PC-9 (cell line): ENCODE data around the gene USP37. TPM values are rescaled to one million over a fixed set of nuclear protein-coding genes. Genes with fewer than 3 reads are reported as not detected.

Experiments
- BruUV-seq: library from RNA; stranded (reverse); fragments of 400-500 nt; replicated peaks from 2 replicates; lab custom pipeline; 2021; lab: Mats Ljungman, UMichigan
- CTCF ChIA-PET: fragments of 300-600 bp; sonication (Branson Sonifier 250); formaldehyde crosslinking; loops from one replicate; lab custom pipeline; 2022; ENCODE audit warnings: antibody characterized with exemption; lab: Charles Lee
- POLR2A ChIA-PET: fragments of 300-600 bp; sonication (Branson Sonifier 250); formaldehyde crosslinking; loops from one replicate; lab custom pipeline; 2022; ENCODE audit warnings: antibody characterized with exemption; ENCODE audit not compliant: unreplicated experiment; lab: Charles Lee
- DNase-seq, 2 experiments: peaks; one replicate each; pipeline versions ENCODE4 v3.0.0 to v3.0.0-alpha.2; 2015 to 2022; ENCODE audit warnings: mixed read lengths in 1 of 2
- H2AFZ ChIP-seq: fragments of 200-600 bp; sonication (generic); 2 replicates; pipeline ENCODE4 v1.8.1; 2017; ENCODE audit warnings: antibody characterized with exemption
- H3F3A ChIP-seq: fragments of 200-600 bp; sonication (generic); 2 replicates; pipeline ENCODE4 v1.8.1; 2017; ENCODE audit warnings: antibody characterized with exemption, mild to moderate bottlenecking, low read depth; ENCODE audit not compliant: insufficient read depth
- H3K27ac ChIP-seq: fragments of 200-600 bp; sonication (generic); 2 replicates; pipeline ENCODE4 v1.6.1; 2016; ENCODE audit warnings: mixed run types
- H3K27me3 ChIP-seq: fragments of 200-600 bp; sonication (generic); 2 replicates; pipeline ENCODE4 v1.6.1; 2016; ENCODE audit warnings: low read depth, mixed run types; ENCODE audit not compliant: insufficient read depth
- H3K36me3 ChIP-seq: fragments of 200-600 bp; sonication (generic); 2 replicates; pipeline ENCODE4 v1.6.1; 2016; ENCODE audit warnings: low read depth, mixed run types
- H3K4me1 ChIP-seq: fragments of 200-600 bp; sonication (generic); replicated peaks from 2 replicates; pipeline ENCODE4 v1.6.1; 2016; ENCODE audit warnings: mixed run types; ENCODE audit not compliant: insufficient read depth
- H3K4me2 ChIP-seq: fragments of 200-600 bp; sonication (generic); 2 replicates; pipeline ENCODE4 v1.6.1; 2017; ENCODE audit warnings: mixed run types
- H3K4me3 ChIP-seq: fragments of 200-600 bp; sonication (generic); 2 replicates; pipeline ENCODE4 v1.6.1; 2016; ENCODE audit warnings: mixed run types
- H3K79me2 ChIP-seq: fragments of 200-600 bp; sonication (generic); 2 replicates; pipeline ENCODE4 v1.6.1; 2017; ENCODE audit warnings: low read depth, mixed run types
- H3K9me2 ChIP-seq: fragments of 200-600 bp; sonication (generic); 2 replicates; pipeline ENCODE4 v1.8.1; 2017; ENCODE audit warnings: mild to moderate bottlenecking; ENCODE audit not compliant: insufficient read depth
- H3K9me3 ChIP-seq: fragments of 200-600 bp; sonication (generic); 2 replicates; pipeline ENCODE4 v1.8.1; 2016; ENCODE audit warnings: low read depth; ENCODE audit not compliant: insufficient read depth
- H4K20me1 ChIP-seq: fragments of 200-600 bp; sonication (generic); 2 replicates; pipeline ENCODE4 v1.8.1; 2017; ENCODE audit not compliant: insufficient read depth
- EZH2 ChIP-seq: fragments of 200-600 bp; sonication (generic); IDR thresholded peaks from 2 replicates; pipeline ENCODE4 v1.8.0; 2017; ENCODE audit warnings: antibody characterized with exemption, low read depth
- intact Hi-C: fragments of 100-400 bp; cut with micrococcal nuclease; formaldehyde crosslinking; loops from one replicate; pipeline ENCODE4 v1.10.0; 2022; ENCODE audit not compliant: unreplicated experiment
- total RNA-seq: library from RNA; stranded (reverse); gene quantifications from 2 replicates; pipeline ENCODE4 v1.2.3, GENCODE V29; 2021
- TF ChIP-seq, protein P1 (sequence below): fragments of 200-600 bp; sonication (generic); conservative IDR thresholded peaks from 2 replicates; pipeline ENCODE4 v1.6.1; 2017; ENCODE audit warnings: mixed run types, antibody characterized with exemption, mild to moderate bottlenecking, moderate library complexity

USP37 gene
- total RNA-seq, 1 experiment from 2014 or later = 15.4 TPM

- intact Hi-C loops = no loop called here
- ChIA-PET CTCF (no interaction called here), POLR2A (no interaction called here)
- no peaks in the 10 kb centered on the region for H3K9me2 ChIP-seq
- no peaks in the 10 kb centered on the region for H3K79me2 ChIP-seq
- BruUV-seq = no TSS peak
- DNase-seq = no peak
- 0 out of 2 replicates have a peak, but pooled peaks cover 18% of the 10 kb centered on the region for H3F3A ChIP-seq
- no peak overlapping the region for H2AFZ ChIP-seq
- H4K20me1 ChIP-seq = no peaks in the 10 kb centered on the region
- no peak overlapping the region for H3K27ac ChIP-seq
- H3K27me3 ChIP-seq = no peaks in the 10 kb centered on the region
- peaks cover 42% of the 10 kb centered on the region for H3K36me3 ChIP-seq
- no peaks in the 10 kb centered on the region for H3K9me3 ChIP-seq
- H3K4me3 ChIP-seq = no peak overlapping the region
- H3K4me2 ChIP-seq = no peak overlapping the region
- H3K4me1 ChIP-seq = no peaks in the 10 kb centered on the region
- TF ChIP-seq, protein P1, sequence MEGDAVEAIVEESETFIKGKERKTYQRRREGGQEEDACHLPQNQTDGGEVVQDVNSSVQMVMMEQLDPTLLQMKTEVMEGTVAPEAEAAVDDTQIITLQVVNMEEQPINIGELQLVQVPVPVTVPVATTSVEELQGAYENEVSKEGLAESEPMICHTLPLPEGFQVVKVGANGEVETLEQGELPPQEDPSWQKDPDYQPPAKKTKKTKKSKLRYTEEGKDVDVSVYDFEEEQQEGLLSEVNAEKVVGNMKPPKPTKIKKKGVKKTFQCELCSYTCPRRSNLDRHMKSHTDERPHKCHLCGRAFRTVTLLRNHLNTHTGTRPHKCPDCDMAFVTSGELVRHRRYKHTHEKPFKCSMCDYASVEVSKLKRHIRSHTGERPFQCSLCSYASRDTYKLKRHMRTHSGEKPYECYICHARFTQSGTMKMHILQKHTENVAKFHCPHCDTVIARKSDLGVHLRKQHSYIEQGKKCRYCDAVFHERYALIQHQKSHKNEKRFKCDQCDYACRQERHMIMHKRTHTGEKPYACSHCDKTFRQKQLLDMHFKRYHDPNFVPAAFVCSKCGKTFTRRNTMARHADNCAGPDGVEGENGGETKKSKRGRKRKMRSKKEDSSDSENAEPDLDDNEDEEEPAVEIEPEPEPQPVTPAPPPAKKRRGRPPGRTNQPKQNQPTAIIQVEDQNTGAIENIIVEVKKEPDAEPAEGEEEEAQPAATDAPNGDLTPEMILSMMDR = no peak
- no peak for TF ChIP-seq EZH2
Measured at GRCh38 chr2:218547978-218548377, 20.2 kb downstream of the USP37 start.

DNA sequence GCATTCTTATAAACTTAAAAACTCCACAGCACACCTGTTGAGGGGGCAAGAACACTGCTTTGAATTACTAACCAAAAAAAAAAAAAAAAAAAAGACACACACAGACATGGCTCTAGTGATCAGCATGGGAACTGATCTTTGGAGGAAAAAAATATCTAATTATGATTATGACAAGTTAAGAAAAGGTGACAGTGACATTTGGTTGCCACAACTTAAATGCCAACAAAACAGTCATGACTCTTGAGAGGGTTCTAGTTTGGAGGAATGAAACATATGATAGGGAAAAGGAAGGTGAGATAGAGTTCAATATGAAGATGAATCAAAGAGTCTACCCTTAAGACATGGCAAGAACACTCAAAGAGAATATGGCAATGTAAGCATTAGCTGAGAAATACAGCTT lies 20.6 kb downstream of the USP37 start:
- no peak for DNase-seq
- intact Hi-C loops = no loop called here

DNA sequence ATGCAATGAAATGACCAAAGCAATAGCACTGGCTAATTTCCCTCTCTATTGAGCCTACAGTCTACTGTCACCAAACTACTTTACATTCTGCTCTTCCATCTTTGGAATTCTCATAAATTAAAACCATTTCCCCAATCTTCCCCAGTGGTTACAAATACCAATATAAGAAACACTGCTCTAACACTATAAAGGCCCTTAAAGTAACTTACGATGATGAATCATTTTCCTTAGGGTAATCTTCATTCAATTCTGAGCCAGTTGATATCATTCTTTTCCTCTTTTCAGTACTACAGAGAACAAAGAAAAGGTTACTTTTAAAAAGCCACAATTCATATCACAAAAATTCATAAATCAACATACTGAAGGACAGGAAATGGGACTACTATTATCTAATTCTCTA lies 22.1 kb downstream of the USP37 start:
- no peak overlapping the region for H3K27ac ChIP-seq
- peaks cover 38% of the 10 kb centered on the region; the same call in 1 of the 2 replicates for H3K36me3 ChIP-seq
- ChIA-PET POLR2A (no interaction called here), CTCF (no interaction called here)
- TF ChIP-seq EZH2 = no peak
- TF ChIP-seq, protein P1 = no peak
- H3K4me1 ChIP-seq = no peaks in the 10 kb centered on the region
- H3K27me3 ChIP-seq = no peaks in the 10 kb centered on the region
- H2AFZ ChIP-seq = no peak overlapping the region
- no peak overlapping the region for H3K4me3 ChIP-seq
- H3K4me2 ChIP-seq = no peak overlapping the region
- H3K79me2 ChIP-seq = no peaks in the 10 kb centered on the region
- H3K9me3 ChIP-seq = no peaks in the 10 kb centered on the region
- no peak for DNase-seq
- intact Hi-C loops = no loop called here
- no peaks in the 10 kb centered on the region for H3K9me2 ChIP-seq
- no TSS peak for BruUV-seq
- 0 out of 2 replicates have a peak, but pooled peaks cover 5% of the 10 kb centered on the region for H3F3A ChIP-seq
- H4K20me1 ChIP-seq = no peaks in the 10 kb centered on the region

More for the DNA sequence above, 20.6 kb downstream of the USP37 start:
- H3K79me2 ChIP-seq = no peaks in the 10 kb centered on the region
- BruUV-seq = no TSS peak
- H3K27me3 ChIP-seq = no peaks in the 10 kb centered on the region
- no peaks in the 10 kb centered on the region for H4K20me1 ChIP-seq
- no peaks in the 10 kb centered on the region for H3K9me2 ChIP-seq
- no peak overlapping the region for H3K4me2 ChIP-seq
- no peak for TF ChIP-seq EZH2
- TF ChIP-seq, protein P1 = no peak
- H2AFZ ChIP-seq = no peak overlapping the region
- no peak overlapping the region for H3K27ac ChIP-seq
- no peak overlapping the region for H3K4me3 ChIP-seq
- no peaks in the 10 kb centered on the region for H3K9me3 ChIP-seq
- no peaks in the 10 kb centered on the region for H3K4me1 ChIP-seq
- H3F3A ChIP-seq = 0 out of 2 replicates have a peak, but pooled peaks cover 14% of the 10 kb centered on the region
- POLR2A ChIA-PET = no interaction called here
- CTCF ChIA-PET = interaction anchor here (0.7 kb wide), 1 partner anchor 47 kb away, joined by 13 read pairs; no protein-coding TSS in a partner anchor
- H3K36me3 ChIP-seq = peaks cover 45% of the 10 kb centered on the region
